ENCODE data around the gene KIF17.

The KIF17 gene

DNA sequence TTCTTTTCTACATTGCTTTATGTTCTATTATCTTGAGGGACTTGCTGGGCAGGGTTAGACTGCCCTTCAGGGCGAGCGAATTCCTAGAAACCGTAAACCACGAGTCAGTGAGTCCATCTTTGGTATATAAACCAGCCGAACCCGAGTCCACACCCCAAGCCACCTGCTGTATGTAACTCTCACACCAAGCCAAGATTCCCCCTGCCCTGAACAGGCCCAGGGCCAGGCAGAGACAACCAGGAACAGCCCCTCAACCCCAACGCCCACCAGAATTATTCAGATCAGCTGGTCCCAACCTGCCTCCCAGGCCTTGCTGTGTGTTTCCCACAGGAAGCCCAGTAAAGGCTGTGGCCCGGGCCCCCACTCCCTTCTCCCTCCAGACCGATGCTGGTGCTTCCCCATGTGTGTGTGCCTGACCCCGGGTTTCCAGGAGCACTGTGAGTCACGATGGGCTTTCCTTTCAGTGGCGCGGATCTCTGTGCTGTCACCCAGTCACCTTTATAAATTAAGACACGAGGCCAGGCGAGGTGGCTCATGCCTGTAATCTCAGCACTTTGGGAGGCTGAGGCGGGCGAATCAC lies 17.1 kb downstream of the KIF17 start:
- Mint-ChIP-seq H3K27me3 (ENCODE audit: low read depth, poor library complexity) (peaks cover under 1% of the 10 kb centered on the region), H3K36me3 (ENCODE audit: low read depth) (no peaks in the 10 kb centered on the region), H3K4me1 (peaks cover 27% of the 10 kb centered on the region), H3K9me3 (no peaks in the 10 kb centered on the region), H3K4me3 (no peak overlapping the region), H3K27ac (peak overlapping the region; percentile 66)
- DNase-seq = no peak
- TF ChIP-seq, protein P1, sequence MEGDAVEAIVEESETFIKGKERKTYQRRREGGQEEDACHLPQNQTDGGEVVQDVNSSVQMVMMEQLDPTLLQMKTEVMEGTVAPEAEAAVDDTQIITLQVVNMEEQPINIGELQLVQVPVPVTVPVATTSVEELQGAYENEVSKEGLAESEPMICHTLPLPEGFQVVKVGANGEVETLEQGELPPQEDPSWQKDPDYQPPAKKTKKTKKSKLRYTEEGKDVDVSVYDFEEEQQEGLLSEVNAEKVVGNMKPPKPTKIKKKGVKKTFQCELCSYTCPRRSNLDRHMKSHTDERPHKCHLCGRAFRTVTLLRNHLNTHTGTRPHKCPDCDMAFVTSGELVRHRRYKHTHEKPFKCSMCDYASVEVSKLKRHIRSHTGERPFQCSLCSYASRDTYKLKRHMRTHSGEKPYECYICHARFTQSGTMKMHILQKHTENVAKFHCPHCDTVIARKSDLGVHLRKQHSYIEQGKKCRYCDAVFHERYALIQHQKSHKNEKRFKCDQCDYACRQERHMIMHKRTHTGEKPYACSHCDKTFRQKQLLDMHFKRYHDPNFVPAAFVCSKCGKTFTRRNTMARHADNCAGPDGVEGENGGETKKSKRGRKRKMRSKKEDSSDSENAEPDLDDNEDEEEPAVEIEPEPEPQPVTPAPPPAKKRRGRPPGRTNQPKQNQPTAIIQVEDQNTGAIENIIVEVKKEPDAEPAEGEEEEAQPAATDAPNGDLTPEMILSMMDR (IDR thresholded peaks at IDR 0.05) = no peak

DNA sequence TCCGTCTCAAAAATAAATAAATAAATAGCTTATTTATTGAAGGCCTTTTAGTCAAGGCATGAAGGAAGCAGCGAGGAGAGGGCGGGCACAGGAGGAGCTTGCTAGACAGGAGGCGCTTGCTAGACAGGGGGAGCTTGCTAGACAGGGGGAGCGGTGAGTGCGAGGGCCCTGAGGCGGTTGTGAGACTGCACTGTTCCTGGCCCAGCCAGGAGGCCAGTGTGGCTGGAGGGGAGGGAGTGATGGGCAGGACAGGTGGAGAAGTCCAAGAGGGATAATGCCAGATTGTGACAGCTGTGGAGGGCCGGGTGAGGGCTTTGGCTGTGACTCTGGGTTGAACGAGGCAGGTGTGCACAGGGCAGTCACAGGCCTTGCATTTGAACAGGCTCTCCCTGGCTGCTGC lies 18.2 kb downstream of the KIF17 start:
- Mint-ChIP-seq H3K27me3 (ENCODE audit: low read depth, poor library complexity) (peaks cover 3% of the 10 kb centered on the region), H3K27ac (no peak overlapping the region), H3K4me3 (no peak overlapping the region), H3K9me3 (no peaks in the 10 kb centered on the region), H3K4me1 (peaks cover 29% of the 10 kb centered on the region), H3K36me3 (ENCODE audit: low read depth) (no peaks in the 10 kb centered on the region)
- TF ChIP-seq, protein P1 (IDR thresholded peaks at IDR 0.05) = no peak
- no peak for DNase-seq

DNA sequence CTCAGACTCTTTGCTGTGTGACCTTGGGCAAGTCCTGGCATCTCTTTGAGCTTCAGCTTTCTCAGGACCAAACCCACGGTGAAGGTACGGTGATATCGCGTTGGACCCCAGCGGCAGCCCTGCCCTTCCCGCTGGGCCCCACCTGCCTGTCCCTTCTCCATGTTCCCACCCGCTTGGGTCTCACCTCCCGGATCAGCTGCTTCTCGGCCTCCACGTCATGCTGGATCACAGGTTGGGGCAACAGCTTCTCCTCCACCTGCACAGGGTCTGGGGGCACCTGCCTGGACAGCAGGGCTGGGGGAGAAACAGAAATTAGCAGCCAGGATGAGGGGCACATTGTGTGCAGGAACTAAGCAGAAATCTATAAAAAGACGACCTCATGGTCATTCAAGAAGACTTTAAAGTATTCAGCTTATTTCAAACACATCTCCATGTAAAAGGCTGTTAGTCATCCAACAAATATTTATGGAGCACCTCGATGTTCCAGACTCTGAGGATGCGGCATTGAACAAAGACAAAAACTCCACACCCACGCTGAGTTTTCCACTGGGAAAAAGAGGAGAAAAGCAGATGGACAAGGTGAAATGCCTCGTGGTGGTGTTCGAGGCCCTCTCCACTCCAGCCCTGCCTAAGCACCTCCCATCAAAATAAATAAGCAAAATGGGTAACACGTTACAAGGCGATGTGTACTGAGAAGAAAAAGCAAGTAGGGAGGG lies 19.5 kb downstream of the KIF17 start:
- DNase-seq = no peak
- H3K27me3 Mint-ChIP-seq (ENCODE audit: low read depth, poor library complexity) = peaks cover 3% of the 10 kb centered on the region
- no peak overlapping the region for H3K4me3 Mint-ChIP-seq
- H3K4me1 Mint-ChIP-seq = peaks cover 29% of the 10 kb centered on the region
- no peaks in the 10 kb centered on the region for H3K36me3 Mint-ChIP-seq (ENCODE audit: low read depth)
- H3K9me3 Mint-ChIP-seq = no peaks in the 10 kb centered on the region
- H3K27ac Mint-ChIP-seq = no peak overlapping the region
- TF ChIP-seq, protein P1 (IDR thresholded peaks at IDR 0.05) = no peak

DNA sequence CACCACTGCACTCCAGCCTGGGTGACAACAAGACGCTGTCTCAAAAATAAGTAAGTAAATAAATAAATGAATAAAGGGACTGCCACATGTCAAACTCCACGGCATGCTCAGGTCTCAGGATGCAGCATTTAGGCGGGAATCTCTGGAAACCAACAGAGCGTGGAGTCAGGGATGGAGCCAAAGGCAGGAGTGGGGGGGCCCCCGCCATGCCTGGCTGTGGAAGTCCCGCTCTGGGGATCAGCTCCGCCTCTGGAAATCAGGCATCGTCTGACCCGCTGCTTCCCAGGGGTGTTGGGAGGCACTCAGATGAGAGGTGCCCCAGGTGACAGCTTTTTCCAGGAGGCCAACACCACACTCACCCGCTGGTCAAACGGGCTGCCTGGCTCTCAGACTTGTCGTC lies 20.2 kb downstream of the KIF17 start:
- no peak for DNase-seq
- H3K9me3 Mint-ChIP-seq = no peaks in the 10 kb centered on the region
- H3K27me3 Mint-ChIP-seq (ENCODE audit: low read depth, poor library complexity) = peaks cover 3% of the 10 kb centered on the region
- peaks cover 29% of the 10 kb centered on the region for H3K4me1 Mint-ChIP-seq
- no peak overlapping the region for H3K27ac Mint-ChIP-seq
- TF ChIP-seq, protein P1 (IDR thresholded peaks at IDR 0.05) = no peak
- peak overlapping the region; percentile 85 for H3K4me3 Mint-ChIP-seq
- no peaks in the 10 kb centered on the region for H3K36me3 Mint-ChIP-seq (ENCODE audit: low read depth)

DNA sequence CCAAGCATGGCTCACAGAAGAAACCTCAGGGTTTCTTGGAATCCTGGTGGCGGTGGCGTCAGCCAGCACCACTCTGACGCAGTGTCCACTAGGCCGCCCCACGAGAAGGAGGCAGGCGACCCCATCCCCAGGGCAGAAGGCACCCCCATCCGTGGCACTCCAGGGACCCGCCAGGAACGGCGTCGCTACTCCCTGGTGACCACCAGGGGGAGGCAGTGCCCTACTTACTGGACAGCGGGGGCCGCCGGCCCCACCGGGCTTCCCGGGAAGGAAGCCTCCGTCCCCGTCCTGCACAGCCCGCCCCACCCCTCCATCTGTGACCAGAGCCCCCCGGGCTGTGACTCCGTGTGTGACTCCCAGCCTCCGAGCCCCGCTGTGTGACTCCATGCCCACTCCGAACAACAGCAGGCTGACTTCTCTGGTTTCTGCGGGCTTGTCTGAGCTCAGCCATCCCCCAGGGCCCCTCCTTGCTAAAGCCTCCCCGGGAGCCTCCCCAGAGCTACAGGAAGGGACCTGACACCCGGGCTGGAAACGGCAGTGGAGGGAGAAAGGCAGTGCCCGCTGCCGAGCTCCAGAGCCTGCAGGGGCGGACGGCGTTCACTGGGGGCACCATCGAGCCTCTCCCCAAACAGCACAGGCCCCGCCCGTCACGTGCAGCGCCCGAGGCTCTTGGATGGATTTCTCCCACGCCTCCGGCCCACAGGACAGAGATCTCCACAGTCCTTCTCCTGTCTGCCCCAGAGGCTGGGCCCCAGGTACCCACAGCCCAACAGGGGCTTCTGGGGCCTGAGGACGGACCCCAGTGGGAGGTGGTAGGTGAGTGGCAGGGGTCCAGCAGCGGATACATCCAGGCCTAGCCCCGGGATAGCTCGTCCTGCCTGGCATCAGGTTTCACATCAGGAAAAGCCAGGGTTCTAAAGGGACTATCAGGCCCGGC lies 21.1 kb downstream of the KIF17 start:
- Mint-ChIP-seq H3K27ac (peak overlapping the region; percentile 98), H3K4me3 (peak overlapping the region; percentile 85), H3K9me3 (no peaks in the 10 kb centered on the region), H3K4me1 (peaks cover 29% of the 10 kb centered on the region), H3K27me3 (ENCODE audit: low read depth, poor library complexity) (peaks cover 7% of the 10 kb centered on the region), H3K36me3 (ENCODE audit: low read depth) (no peaks in the 10 kb centered on the region)
- TF ChIP-seq, protein P1 (IDR thresholded peaks at IDR 0.05) = peak; percentile 91
- DNase-seq = peak; percentile 89
